B cell (primary cell): ENCODE data around the gene B4GALNT4. TPM values are rescaled to one million over a fixed set of nuclear protein-coding genes. Genes with fewer than 3 reads are reported as not detected.

ENCODE experiments used
- ATAC-seq: fragments of 200-7000 bp; cut with Tn5 transposase; one replicate; pipeline ENCODE4 v1.10.0; 2021; ENCODE audit warnings: low read depth, mild to moderate bottlenecking, moderate number of reproducible peaks, moderate library complexity
- CTCF ChIA-PET: fragments of 350-600 bp; sonication (Branson Sonifier 250); formaldehyde crosslinking; loops from one replicate; lab custom pipeline; 2021; ENCODE audit warnings: antibody characterized with exemption, inconsistent platforms; lab: Charles Lee
- POLR2A ChIA-PET: fragments of 350-600 bp; sonication (Branson Sonifier 250); formaldehyde crosslinking; loops from one replicate; lab custom pipeline; 2021; ENCODE audit warnings: antibody characterized with exemption; lab: Charles Lee
- DNase-seq: peaks from one replicate; pipeline ENCODE4 v3.0.0; 2013
- H2AFZ ChIP-seq: 2 replicates; pipeline ENCODE4 v1.6.1; 2012; ENCODE audit warnings: mild to moderate bottlenecking, low read depth, low read length; ENCODE audit not compliant: insufficient read depth, poor library complexity, severe bottlenecking
- H3K27ac ChIP-seq, 2 donors: 1 replicate in 1 of 2; 2 replicates in 1 of 2; pipeline ENCODE4 v1.5.1; 2012 to 2013; ENCODE audit warnings: low read length in 2 of 2, mild to moderate bottlenecking in 2 of 2, moderate library complexity in 1 of 2
- H3K27me3 ChIP-seq, 4 experiments: fragments of 200-600 bp in 1 of 4; sonication (generic) in 1 of 4; replicated peaks in 1 of 4; 1 replicate in 2 of 4; 2 replicates in 2 of 4; pipeline versions ENCODE4 v1.6.1 to v1.7.0; 2013 to 2016; ENCODE audit warnings: low read length in 3 of 4, mild to moderate bottlenecking in 2 of 4, mixed read lengths in 1 of 4, moderate library complexity in 1 of 4; ENCODE audit not compliant: insufficient read depth in 4 of 4, control insufficient read depth in 3 of 4; ENCODE audit errors: control extremely low read depth in 1 of 4
- H3K36me3 ChIP-seq, 2 experiments: replicated peaks in 1 of 2; 1 replicate in 1 of 2; 2 replicates in 1 of 2; pipeline versions ENCODE4 v1.6.1 to v1.7.1; 2013; ENCODE audit warnings: low read length in 1 of 2; ENCODE audit not compliant: insufficient read depth in 2 of 2, control insufficient read depth in 1 of 2; ENCODE audit errors: control extremely low read depth in 1 of 2, extremely low read depth in 1 of 2
- H3K4me1 ChIP-seq, 2 donors: fragments of 200-600 bp in 1 of 2; sonication (generic) in 1 of 2; 1 replicate in 1 of 2; 2 replicates in 1 of 2; pipeline versions ENCODE4 v1.5.1 to v1.6.1; 2013 to 2017; ENCODE audit warnings: low read length in 2 of 2; ENCODE audit not compliant: control insufficient read depth in 2 of 2, insufficient read depth in 2 of 2
- H3K4me2 ChIP-seq: replicated peaks from 2 replicates; pipeline ENCODE3; 2012; ENCODE audit warnings: mild to moderate bottlenecking, low read depth, low read length; ENCODE audit not compliant: poor library complexity, severe bottlenecking
- H3K4me3 ChIP-seq, 5 experiments: fragments of 200-600 bp in 1 of 5; sonication (generic) in 1 of 5; 1 replicate in 3 of 5; 2 replicates in 2 of 5; pipeline versions ENCODE4 v1.5.1 to v1.7.0; 2011 to 2016; ENCODE audit warnings: low read length in 4 of 5, mild to moderate bottlenecking in 4 of 5, low read depth in 2 of 5, control low read depth in 1 of 5, moderate library complexity in 1 of 5; ENCODE audit not compliant: insufficient read depth in 1 of 5; ENCODE audit errors: control extremely low read depth in 1 of 5, extremely low read depth in 1 of 5
- H3K79me2 ChIP-seq: fragments of 200-600 bp; sonication (generic); one replicate; pipeline ENCODE4 v1.6.0; 2016; ENCODE audit warnings: low read length; ENCODE audit not compliant: control insufficient read depth, insufficient read depth
- H3K9ac ChIP-seq: fragments of 200-600 bp; sonication (generic); 2 replicates; pipeline ENCODE4 v1.6.1; 2017; ENCODE audit warnings: mild to moderate bottlenecking, low read length, moderate library complexity
- H3K9me3 ChIP-seq, 3 donors: one replicate each; pipeline versions ENCODE4 v1.6.1 to v1.7.1; 2013; ENCODE audit warnings: low read length in 2 of 3; ENCODE audit not compliant: control insufficient read depth in 2 of 3, insufficient read depth in 1 of 3; ENCODE audit errors: control extremely low read depth in 1 of 3
- H4K20me1 ChIP-seq: 2 replicates; pipeline ENCODE4 v1.6.0; 2012; ENCODE audit warnings: mild to moderate bottlenecking, low read length; ENCODE audit not compliant: insufficient read depth, control insufficient read depth, poor library complexity, severe bottlenecking
- H3K27ac Mint-ChIP-seq: one replicate; pipeline ENCODE4 v1.8.0; 2021; ENCODE audit warnings: mixed read lengths
- H3K27me3 Mint-ChIP-seq: one replicate; pipeline ENCODE4 v1.8.0; 2021; ENCODE audit warnings: mixed read lengths
- H3K4me1 Mint-ChIP-seq: one replicate; pipeline ENCODE4 v1.8.0; 2021; ENCODE audit warnings: mixed read lengths
- H3K4me3 Mint-ChIP-seq: one replicate; pipeline ENCODE4 v1.8.0; 2021; ENCODE audit warnings: mixed read lengths
- H3K9me3 Mint-ChIP-seq: one replicate; pipeline ENCODE4 v1.8.0; 2022; ENCODE audit warnings: mixed read lengths; ENCODE audit not compliant: insufficient read depth
- CTCF ChIP-seq: fragments of 200-600 bp; IDR thresholded peaks from one replicate; pipeline ENCODE4 v1.8.0; 2022; ENCODE audit warnings: antibody characterized with exemption, mild to moderate bottlenecking
- EZH2 ChIP-seq: IDR thresholded peaks from 2 replicates; pipeline ENCODE4 v1.6.1; 2012; ENCODE audit warnings: borderline replicate concordance, low read depth, mild to moderate bottlenecking, moderate library complexity, low read length; ENCODE audit not compliant: insufficient read depth, poor library complexity, severe bottlenecking
- WGBS: methylation state at CpG from one replicate; pipeline ENCODE4 v1.1.5; 2013; ENCODE audit warnings: missing lambda C conversion rate; ENCODE audit not compliant: insufficient coverage; 5-methylcytosine and 5-hydroxymethylcytosine counted together
- intact Hi-C: fragments of 100-400 bp; cut with micrococcal nuclease; formaldehyde crosslinking; loops from one replicate; pipeline ENCODE4 v1.10.0; 2022
- polyA plus RNA-seq: library from polyadenylated mRNA; depleted of rRNA; stranded (reverse); fragments of >200 nt; gene quantifications from 2 replicates; pipeline ENCODE4 v1.2.3, GENCODE V29; 2012
- total RNA-seq, 2 donors: library from RNA; stranded (reverse); fragments of 120-200 nt in 1 of 2; gene quantifications; 1 replicate in 1 of 2; 2 replicates in 1 of 2; pipeline versions ENCODE4 v1.2.3 to v1.2.4, GENCODE V29; 2013 to 2022

Gene B4GALNT4
- total and polyA plus RNA-seq, 2 donors (not counting 1 experiment from before 2014, with no cell fraction given) = not detected

- Mint-ChIP-seq H3K9me3 (no peaks in the 10 kb centered on the region), H3K27ac (no peak overlapping the region), H3K4me1 (peaks cover under 1% of the 10 kb centered on the region), H3K4me3 (no peak overlapping the region), H3K27me3 (peaks cover 19% of the 10 kb centered on the region)
- Histone ChIP-seq H3K9me3 (peaks cover 0 to 4% (median 0%) of the 10 kb centered on the region in 3 donors), H3K4me2 (no peak overlapping the region), H3K9ac (no peak overlapping the region), H2AFZ (no peak overlapping the region), H3K27me3 (peaks cover 0 to 17% (median 1%) of the 10 kb centered on the region in 4 experiments), H3K27ac (no peak overlapping the region), H3K4me1 (no peaks in the 10 kb centered on the region), H3K79me2 (no peaks in the 10 kb centered on the region), H4K20me1 (no peaks in the 10 kb centered on the region), H3K4me3 (no peak overlapping the region), H3K36me3 (no peaks in the 10 kb centered on the region)
- TF ChIP-seq CTCF (no peak), EZH2 (no peak)
- ATAC-seq (no peak), DNase-seq (no peak)
- intact Hi-C loops = no loop called here
- POLR2A ChIA-PET = no interaction called here
- CTCF ChIA-PET = no interaction called here
- WGBS = 93% methylated on average over 40 of the region's 41 CpGs
These were observed 6.0 kb downstream of the B4GALNT4 start for GRCh38 chr11:375065-376025.
